SK-MEL-5 (cell line): ENCODE data around the gene SMC3. TPM values are rescaled to one million over a fixed set of nuclear protein-coding genes. Genes with fewer than 3 reads are reported as not detected.
"Not testable (repeated sequence)": the region's sequence is repeated elsewhere in the genome, so short reads cannot be mapped to it uniquely, and the experiment has no call there.

Experiments
- DNase-seq: peaks from one replicate; pipeline ENCODE4 v3.0.0-alpha.2; 2016; ENCODE audit warnings: low read depth, low spot score
- in situ Hi-C: cut with HindIII; loops from 2 replicates; pipeline ENCODE4 v1.10.0; 2016; ENCODE audit warnings: low sequenced_read_pairs, high pct_unique_total_duplicates, low pct_unique_long_range_greater_than_20kb
- polyA plus RNA-seq, 2 experiments: library from polyadenylated mRNA; depleted of rRNA; stranded (reverse); fragments of >200 nt; gene quantifications; 2 replicates each; pipeline ENCODE4 v1.2.3, GENCODE V29; 2015
- total RNA-seq: library from RNA; depleted of rRNA; stranded (reverse); fragments of >200 nt; shearing (Covaris generic); gene quantifications from 2 replicates; pipeline ENCODE4 v1.2.3, GENCODE V29; 2014; rRNA removed

Gene SMC3
- 29.5 and 29.6 TPM in 2 replicates for total RNA-seq
- 26.2 and 29.9 TPM in 2 replicates for polyA plus RNA-seq (2015; cell fraction: cytosol; rRNA removed)
- polyA plus RNA-seq (2015; cell fraction: nucleus; rRNA removed) = 19.8 and 26.4 TPM in 2 replicates

DNA sequence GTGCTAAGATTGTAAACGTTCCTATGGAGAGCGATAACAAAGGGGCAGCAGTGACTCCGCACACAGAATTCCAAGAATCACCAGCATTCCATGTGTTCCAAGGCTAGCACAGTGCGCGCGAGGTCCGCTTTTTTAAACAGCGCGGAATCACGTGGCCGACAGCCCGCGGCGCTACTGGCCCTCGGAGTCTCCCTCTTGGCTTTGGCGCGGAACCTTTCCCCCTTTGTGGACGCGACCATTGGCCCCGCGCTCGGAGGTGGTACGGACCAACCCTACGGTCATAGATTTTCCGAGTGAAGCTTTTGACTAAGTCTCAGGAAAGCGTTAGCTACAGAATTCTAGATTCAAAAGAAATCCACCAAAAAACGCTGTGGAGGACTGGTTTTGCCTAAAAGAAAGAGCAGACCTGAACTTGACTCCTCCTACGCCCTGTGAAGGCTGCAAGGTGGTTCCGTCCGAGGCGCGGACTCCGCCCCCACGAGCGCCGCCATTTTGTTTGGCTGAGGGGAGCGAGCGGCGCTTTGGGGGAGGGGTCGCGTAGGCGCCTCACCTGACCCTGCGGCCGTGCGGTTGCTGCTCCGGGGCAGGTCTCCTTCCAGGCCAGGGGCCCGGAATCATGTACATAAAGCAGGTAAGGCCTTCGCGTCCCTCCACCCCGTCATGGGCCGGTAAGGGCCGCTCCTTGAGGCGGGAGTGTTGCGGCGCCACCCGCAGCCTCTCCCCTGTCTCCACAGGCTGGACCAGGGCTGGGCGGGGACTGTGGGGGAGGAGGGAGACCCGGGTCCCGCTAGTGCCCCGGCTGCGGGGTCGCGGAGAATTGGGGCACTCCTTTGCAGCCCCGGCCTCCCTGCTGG, at the start of gene SMC3:
SMC3 (plus strand) TSS at position 495 of the 854 bp plus-strand sequence; CDS start at position 617, 122 bp downstream.
- in situ Hi-C loops = no loop called here
- peak; percentile 93 for DNase-seq

DNA sequence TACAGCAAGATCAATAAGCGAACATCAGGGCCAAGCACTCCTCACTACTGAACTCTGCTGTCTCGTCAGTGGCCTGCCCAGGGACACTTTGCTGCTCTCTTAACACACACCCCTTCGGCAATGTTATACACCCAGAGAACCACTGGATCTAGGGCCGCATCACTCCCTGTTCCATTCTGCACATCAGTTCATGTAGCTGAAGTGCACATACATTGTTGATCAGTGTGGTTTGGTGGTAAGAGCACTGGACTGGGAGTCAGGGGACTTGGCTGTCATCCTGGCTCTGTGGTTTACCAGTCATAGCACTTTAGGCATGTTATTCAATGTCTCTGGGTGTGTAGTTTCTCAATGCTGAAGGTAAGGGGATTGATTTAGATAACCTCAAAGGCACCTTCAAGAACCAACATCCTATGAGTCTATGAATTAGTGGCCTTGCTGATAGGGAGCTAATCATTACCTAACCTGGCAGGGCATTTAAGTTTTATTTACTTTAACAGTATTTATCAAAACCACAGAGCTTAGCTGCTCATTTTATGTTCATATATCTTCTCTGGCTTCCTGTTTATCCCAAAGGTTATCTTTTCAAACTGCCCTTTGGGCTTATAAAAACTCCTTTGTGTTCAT, 45.0 kb upstream of the SMC3 start:
- in situ Hi-C loops = no loop called here
- no peak for DNase-seq

DNA sequence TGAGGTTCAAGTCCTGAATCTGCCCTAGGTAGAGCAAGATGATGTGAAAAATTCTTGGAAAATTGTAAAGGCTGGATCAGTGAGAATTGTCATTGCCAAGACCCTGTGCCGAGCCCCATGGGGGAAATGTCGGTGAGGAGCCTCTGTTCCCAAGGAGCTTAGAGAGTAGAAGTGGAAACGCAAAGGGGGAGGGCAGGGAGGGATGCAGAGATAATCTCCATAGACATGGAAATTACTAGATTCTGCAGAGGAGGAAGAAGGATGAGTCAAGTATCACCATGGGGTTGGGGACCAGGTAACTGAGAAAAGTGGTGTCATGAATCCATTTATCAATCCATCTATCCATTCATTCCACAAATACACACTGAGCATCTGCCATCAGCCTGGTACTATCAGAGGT, 43.8 kb upstream of the SMC3 start:
- in situ Hi-C loops = no loop called here
- no peak for DNase-seq

DNA sequence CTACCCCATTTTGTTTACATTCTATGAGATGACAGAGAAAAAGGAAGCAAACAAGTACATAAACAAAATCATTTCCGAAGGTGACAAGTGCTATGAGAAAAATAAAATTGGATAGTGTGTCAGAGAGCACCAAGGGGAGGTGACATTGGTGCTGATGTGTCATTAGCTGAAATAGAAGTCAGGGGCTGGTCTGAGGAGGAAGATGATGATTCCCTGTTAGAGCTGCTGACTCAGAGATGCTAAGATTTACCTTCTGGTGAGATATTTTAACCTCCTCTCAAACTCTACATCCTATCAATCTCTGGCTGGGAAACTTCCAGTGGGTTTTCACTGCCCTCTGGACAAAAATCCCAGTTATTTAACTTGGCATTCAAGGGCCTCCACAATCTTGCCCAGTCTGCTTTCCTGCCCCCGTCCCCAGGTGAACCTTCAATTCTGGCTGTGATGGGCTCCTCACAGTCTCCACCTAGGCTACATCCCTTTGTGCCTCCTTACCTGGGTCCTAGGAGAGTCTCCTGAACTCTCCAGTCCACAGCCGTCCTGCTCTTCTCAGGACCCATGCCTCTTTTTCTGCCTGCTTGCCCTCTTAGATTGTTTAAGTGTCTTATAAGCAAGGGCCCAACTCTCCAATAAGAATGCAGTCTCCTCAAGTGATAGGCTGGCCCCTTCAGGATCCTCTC, 43.2 kb upstream of the SMC3 start:
- in situ Hi-C loops = no loop called here
- DNase-seq = no peak

DNA sequence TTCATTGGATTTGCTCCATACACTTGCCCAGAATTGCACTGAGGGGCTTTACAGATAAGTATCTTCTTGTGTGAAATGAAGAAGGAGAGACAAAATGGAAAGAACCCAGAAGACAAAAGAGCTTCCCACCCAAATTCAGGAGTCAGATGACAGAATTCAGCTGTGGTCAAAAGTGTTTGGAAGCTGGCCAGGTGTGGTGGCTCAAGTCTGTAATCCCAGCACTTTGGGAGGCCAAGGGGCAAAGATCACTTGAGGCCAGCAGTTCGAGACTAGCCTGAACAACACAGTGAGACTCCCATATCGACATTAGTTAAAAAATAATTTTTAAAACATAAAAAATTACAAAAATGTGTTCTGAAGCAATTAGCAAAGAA, 42.6 kb upstream of the SMC3 start:
- in situ Hi-C loops = loop anchor here (25.0 kb wide), 1 partner anchor 188 kb away; no protein-coding TSS in a partner anchor
- no peak for DNase-seq

DNA sequence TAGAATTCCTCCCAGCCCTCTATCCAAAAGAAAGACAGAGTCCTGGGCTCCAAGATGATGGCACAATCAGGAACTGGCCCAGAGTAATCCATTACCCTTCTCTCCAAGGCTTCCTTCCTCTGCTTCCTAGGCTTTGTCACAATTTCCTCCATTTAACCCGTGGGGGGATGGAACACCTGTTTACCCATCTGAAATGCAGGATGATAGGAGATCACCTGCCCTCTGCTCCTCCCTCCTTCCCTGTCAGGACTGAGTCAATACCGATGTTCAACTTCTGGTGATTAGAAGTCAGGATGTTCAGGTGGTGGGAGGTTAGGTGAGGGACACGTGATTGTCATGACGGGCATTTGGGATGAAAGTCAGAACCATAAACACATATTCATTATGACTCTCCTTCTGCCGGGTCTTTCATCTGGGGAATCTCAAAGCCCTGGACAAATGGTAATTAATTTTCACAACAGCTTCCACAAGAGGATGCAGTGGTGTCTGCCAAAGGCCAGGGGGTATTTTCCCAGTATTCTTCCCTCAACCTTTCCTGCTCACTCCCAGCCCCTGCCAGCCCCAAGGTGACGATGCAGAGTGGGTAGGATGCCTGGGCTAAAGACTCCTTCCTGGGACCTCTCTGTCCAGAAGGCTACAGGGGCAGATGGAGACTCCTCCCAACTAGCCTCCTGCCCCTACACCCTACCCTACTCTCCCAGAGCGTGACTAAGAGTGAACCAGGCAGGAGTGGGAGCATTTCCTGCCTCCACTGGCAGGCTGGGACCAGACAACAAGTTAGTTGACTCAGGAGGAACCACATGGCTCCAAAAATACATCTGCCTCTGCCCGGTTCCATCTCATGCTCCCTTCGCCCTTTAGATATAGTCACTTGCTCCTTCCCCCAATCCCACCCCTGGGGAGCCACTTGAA, 41.9 kb upstream of the SMC3 start:
- peak; percentile 5 for DNase-seq

DNA sequence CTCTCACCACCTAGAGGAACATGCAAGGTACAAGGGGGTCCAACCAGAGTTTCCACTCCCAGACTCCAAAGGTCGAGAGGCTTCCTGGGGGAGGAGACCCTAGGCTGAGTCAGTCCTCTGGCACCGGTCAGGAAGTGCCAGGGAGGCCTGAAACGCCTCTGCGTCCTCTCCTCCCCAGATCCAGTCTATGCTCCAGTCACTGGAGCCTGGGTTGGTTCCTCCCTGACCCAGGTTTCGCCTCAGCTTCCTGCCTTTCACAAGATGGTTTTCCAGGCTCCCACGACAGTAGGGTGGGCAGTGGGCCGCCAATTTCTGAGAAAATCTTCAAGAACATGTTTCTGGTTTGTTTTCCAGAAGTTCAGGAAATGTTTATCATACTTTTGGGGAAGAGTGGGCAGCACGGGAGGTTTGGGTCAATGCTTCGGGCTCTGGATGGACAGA, 39.7 kb upstream of the SMC3 start:
- no peak for DNase-seq
- in situ Hi-C loops = loop anchor here (25.0 kb wide), 1 partner anchor 190 kb away; no protein-coding TSS in a partner anchor

More for the DNA sequence above, 41.9 kb upstream of the SMC3 start:
- in situ Hi-C loops = loop anchor here (25.0 kb wide), 1 partner anchor 188 kb away; no protein-coding TSS in a partner anchor

DNA sequence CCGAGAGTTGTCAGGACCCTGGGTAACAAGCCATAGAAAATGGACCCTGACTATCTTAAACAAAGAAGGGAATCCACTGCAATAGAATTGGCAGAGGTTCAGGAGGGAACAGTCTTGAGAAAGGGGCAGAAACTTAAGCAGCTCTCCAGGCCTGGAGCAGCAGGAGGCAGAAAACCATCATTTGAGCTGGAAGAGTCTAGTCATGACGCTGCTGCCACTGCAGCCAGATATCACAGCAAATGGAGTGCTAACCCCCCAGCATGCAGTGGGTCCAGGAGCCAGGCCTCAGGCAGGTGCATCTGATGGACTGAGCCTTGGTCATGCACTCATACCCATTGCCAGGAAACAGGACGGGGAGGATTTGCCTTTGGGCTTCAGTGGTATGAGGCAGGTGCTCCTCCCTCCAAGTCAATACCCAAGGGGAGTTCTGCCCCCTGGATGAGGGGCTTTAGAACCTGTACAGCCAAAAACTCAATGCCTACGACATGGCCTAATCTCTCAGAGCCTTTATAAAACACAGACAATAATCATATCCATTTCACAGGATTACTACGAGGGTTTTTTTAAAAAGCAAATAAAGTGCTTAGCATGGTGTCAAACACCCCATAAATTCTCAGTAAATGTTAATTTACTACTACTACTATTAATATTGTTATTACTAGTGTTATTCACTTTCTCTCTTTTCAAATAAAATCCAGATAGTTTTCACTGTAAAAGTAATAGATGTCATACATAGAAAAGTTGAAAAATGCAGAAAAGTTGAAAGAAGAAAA, 39.1 kb upstream of the SMC3 start:
- in situ Hi-C loops = loop anchor here (25.0 kb wide), 1 partner anchor 191 kb away; no protein-coding TSS in a partner anchor
- DNase-seq = no peak

DNA sequence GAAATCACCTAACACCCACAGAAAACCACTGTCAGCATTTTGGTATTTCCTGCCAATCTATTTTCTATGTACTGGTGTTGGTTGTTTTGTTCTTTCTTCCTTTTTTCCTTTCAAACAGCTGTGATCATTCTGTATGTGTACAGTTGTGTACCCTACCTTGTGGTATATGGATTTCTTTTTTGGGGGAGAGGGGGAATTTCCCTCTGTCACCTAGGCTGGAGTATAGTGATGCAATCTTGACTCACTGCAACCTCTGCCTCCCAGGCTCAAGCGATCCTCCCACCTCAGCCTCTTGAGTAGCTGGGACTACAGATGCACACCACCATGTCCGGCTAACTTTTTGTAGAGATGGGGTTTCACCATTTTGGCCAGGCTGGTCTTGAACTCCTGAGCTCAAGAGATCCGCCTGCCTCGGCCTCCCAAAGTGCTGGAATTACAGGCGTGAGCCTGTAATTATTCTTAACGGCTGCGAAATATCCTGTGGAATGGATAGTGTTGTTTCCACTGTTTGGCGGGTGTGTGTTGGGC, 38.4 kb upstream of the SMC3 start:
- in situ Hi-C loops = loop anchor here (25.0 kb wide), 1 partner anchor 192 kb away; no protein-coding TSS in a partner anchor
- not testable (repeated sequence) for DNase-seq

DNA sequence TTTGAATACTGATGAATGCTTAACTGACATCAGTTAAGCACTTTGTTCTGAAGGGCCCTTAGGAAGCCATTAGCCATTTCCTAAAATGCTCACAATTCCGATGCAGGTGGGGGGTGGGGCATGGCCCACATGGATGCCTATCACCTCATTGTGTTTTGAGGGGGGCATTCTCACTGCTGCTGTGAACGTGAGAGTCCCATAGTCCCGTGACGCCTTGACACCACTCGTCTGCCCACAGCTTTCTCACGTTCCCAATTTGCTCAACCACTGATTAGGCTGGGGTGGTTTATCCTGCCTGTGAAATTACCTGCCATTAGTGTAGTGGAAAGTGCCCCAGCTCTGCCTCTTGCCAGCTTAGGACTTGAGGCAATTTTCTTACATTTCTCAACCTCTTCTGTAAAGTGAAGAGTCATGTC, 37.9 kb upstream of the SMC3 start:
- in situ Hi-C loops = loop anchor here (25.0 kb wide), 1 partner anchor 192 kb away; no protein-coding TSS in a partner anchor
- no peak for DNase-seq

DNA sequence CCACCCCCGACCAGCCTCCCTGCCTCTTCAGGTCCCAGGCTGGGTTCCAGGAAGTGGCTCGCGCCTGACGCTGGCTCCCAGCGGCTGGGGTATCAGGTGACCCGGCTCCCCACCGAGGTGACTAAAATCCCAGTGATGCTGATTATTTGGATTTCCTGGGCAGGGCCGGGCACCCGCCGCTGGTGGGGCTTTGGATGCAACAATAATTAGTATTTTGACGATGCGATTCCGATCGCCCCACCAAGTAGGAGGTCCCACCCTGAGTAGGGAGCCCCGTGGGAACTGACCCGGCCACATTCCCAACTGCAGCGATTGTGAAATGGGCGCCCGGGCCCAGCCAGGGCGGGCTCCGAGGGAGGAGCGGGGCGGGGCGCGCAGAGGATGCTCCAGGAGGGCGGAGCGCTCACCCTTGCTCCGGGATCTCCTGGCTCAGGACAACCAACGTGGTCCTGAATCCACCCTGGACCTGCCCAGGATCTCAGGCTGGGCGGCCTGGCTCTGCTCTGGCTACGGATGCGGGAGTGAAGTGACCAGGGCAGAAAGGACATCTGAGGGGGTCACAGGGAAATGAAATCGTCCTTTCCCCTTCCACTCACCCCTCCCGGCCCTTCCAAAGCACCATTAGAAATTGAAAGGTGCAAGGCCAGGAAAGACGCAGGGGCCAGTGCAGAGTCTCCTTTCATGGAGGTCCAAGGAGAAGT, 37.2 kb upstream of the SMC3 start:
- in situ Hi-C loops = loop anchor here (25.0 kb wide), 1 partner anchor 193 kb away; no protein-coding TSS in a partner anchor
- no peak for DNase-seq

DNA sequence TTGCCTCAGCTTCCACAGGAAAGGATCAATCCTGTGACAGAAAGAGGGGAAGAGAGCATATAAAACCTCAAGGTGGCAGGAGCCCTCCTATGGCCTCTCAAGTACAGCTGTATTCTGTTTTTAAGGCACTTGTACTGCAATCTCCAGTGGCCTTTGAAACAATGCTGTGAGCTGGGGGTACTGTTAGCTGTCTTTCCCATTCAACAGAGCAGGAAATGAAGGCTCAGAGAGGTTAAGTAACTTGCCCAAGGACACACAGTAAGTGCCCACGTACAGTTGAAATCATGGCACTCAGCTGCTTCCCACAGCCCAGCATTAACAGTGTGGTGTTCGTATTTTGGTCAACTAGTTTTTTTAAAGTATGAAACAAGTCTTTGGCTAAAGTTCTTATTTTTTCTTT, 35.8 kb upstream of the SMC3 start:
- in situ Hi-C loops = loop anchor here (25.0 kb wide), 1 partner anchor 194 kb away; no protein-coding TSS in a partner anchor
- DNase-seq = no peak

DNA sequence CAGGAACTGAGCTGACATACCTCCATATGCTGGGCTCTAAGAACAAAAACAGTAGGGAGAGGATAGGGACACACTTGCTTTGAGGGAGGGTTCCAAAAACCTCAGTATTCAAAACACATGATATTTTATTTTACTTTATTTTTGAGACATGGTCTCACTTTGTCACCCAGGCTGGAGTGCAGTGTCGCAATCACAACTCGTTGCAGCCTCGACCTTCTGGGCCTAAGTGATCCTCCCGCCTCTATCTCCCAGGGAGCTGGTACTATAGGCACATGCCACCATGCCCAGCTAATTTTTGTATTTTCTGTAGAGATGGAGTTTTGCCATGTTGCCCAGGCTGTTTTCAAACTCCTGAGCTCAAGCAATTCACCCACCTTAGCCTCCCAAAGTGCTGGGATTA, 34.9 kb upstream of the SMC3 start:
- not testable (repeated sequence) for DNase-seq
- in situ Hi-C loops = loop anchor here (25.0 kb wide), 1 partner anchor 195 kb away; no protein-coding TSS in a partner anchor

DNA sequence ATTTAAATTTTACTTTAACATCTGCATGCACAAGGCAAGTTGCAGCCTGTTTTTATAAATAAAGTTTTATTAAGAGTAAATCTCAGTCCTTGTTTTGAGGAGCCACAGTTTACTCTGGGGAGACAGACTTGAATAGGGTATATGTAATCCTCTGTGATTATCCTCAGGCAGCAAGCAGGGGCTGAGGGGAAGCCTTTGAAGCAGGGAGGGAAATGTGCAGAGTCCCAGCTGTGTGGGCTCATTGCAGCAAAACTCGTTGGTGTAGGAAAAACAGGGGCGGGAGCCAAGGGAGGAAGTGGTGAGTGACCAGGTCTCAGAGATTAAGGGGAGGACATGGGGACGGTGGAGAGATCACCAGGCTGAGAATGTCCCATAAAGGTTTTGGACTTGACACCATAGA, 34.3 kb upstream of the SMC3 start:
- in situ Hi-C loops = loop anchor here (25.0 kb wide), 1 partner anchor 196 kb away; no protein-coding TSS in a partner anchor
- no peak for DNase-seq

DNA sequence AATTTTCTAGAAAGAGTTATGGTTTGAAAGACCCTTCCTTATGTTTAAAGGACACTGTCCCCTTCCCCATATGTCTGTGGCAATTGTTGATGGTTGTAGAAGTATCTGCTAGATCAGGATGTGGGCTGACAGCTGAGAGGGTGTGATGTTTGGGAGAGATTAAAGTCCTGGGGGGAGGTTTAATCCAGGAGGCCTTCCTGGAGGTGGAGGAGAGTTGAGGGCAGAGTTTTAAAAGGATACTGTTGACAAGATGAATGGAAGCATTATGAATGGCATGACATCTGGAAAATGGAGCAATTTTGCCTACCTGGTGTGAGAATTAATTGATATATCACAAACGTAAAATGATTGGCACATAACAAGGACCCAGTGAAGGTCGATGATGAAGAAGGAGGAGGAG, 32.9 kb upstream of the SMC3 start:
- DNase-seq = no peak
- in situ Hi-C loops = loop anchor here (25.0 kb wide), 1 partner anchor 197 kb away; no protein-coding TSS in a partner anchor
